ENCODE measurements around the gene TAF4.

The TAF4 gene

DNA sequence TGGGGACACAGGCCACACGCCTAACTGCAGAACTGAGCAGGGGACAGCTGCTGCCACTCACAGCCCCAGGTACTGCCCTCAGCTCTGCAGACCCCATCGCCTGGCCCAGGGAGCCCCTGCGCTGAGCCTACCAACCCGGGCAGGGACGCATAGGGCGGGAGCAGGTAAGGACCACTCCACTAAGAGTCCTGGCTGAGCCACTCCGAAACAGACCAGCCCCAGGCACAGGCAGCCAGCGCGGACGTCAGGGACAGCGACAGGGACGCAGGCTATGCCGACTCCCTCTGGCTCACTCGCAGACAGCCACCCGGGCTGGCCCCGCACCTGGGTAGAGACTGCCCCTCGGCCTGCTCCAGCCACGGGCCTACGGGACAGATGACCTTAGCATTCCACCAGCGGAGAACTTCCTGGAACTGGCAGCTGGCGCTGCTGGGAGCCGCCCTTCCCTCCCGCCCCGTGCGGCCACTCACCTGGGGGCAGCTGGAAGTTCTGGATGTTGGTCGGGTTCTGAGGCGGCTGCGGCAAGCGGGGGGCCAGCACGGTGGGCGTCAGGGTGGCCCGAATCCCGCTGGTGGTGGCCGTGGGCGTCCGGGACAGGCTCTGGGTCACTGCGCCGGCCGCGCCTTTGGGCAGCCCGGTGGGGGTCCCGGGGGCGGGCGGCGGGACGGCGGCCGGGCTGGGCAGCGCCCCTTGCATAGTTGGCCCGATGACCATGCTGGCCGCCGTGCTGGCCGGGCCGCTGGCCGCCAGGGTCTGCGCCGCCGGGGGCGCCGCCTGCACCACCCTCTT lies 1.5 kb downstream of the TAF4 start:
- no peak overlapping the region for H3K27ac ChIP-seq
- TF ChIP-seq ZFX (IDR thresholded peaks at IDR 0.05; ENCODE audit: borderline replicate concordance): no peak
- TF ChIP-seq, protein P1, sequence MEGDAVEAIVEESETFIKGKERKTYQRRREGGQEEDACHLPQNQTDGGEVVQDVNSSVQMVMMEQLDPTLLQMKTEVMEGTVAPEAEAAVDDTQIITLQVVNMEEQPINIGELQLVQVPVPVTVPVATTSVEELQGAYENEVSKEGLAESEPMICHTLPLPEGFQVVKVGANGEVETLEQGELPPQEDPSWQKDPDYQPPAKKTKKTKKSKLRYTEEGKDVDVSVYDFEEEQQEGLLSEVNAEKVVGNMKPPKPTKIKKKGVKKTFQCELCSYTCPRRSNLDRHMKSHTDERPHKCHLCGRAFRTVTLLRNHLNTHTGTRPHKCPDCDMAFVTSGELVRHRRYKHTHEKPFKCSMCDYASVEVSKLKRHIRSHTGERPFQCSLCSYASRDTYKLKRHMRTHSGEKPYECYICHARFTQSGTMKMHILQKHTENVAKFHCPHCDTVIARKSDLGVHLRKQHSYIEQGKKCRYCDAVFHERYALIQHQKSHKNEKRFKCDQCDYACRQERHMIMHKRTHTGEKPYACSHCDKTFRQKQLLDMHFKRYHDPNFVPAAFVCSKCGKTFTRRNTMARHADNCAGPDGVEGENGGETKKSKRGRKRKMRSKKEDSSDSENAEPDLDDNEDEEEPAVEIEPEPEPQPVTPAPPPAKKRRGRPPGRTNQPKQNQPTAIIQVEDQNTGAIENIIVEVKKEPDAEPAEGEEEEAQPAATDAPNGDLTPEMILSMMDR (IDR thresholded peaks at IDR 0.05): no peak

DNA sequence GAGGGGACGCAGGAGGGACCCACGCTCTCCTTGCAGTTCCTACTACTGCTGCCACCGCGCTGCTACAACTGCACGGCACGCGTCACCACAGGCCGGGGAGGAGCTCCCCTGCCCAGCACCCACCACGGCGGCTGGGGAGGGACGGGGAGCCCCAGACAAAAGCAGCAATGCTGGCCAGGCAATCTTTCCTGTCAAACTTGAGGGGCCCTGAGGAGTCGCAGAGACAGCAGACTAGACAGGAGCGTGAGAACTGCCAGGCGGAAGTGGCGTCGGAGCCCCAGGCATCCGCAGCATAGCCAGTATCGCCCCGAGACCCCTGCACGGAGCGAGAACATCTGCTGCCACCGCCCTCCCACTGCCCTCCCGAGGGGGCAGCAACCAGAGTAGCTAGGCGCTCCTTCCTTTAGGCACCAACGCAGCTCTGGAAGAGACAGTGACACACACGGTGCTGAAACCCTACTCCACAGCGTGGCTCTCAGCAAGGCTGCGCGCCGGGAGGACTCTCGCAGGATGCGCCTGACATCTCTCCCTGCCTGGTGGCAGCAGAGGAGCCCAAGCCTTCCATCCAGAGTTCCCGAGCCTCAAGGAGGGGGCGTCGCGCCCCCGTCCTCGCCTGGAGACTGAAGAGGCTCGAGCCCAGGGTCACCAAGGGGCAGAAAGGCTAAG lies 2.2 kb downstream of the TAF4 start:
- H3K27ac ChIP-seq: no peak overlapping the region

DNA sequence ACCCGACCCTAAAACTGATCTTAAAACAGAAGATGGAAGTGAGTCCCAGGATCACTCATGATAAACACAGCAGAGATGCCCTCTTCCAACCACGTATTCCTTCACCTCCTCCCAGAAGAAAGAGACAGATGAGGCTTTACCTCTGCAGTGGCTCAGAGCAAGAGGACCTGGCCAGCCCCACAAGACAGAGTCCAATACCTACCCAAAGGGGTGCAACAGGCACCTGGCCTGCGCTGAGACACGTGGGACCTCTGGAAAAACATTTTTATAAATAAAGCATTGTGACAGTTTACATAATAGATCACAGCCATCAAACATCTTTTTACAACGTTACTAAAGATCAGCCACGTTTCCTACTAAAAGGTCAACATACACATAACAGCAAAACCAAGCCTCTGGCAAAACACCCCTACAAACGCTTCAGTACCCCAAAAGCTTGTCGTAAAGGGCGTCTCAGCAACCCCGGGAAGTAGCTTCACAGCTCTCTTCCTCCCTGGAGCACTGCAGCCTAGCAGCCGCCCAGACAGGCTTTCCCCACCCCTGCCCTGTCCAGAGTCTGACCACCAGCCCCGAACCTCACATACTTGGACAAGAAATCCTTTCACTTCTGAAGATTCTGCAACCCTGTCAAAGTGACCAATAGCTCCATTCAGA lies 2.9 kb downstream of the TAF4 start:
- TF ChIP-seq, protein P1 (IDR thresholded peaks at IDR 0.05): no peak
- TF ChIP-seq ZFX (IDR thresholded peaks at IDR 0.05; ENCODE audit: borderline replicate concordance): no peak
- no peak overlapping the region for H3K27ac ChIP-seq

More for the DNA sequence above, 2.2 kb downstream of the TAF4 start:
- TF ChIP-seq, protein P1 (IDR thresholded peaks at IDR 0.05): no peak
- TF ChIP-seq ZFX (IDR thresholded peaks at IDR 0.05; ENCODE audit: borderline replicate concordance): no peak

DNA sequence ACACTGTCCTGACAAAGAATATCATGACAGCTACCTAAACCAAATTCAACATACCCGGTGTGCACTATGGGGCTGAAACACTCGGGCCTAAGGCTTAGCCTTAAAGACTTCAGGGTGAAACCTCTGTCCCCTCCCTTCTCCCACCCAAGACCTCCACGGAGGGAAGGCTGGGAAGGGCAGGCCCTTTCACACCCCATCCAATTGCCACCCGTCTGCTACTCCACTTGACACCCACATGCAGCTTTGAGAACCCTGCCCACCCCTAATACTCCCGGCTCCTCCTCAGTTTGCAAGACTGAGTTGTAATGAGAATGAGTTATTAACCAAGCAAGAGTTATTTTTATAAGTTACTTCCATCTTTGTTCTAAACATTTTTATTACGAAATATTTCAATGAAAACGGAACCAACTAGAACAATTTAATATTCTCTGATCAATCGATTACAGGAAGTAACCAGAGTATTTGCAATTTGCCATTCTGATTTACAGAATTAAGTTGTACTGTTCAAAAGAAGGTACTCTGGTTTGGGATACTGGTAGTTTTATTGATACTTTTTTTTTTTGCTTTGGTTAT lies 3.7 kb downstream of the TAF4 start:
- H3K27ac ChIP-seq: no peak overlapping the region
- TF ChIP-seq, protein P1 (IDR thresholded peaks at IDR 0.05): no peak

DNA sequence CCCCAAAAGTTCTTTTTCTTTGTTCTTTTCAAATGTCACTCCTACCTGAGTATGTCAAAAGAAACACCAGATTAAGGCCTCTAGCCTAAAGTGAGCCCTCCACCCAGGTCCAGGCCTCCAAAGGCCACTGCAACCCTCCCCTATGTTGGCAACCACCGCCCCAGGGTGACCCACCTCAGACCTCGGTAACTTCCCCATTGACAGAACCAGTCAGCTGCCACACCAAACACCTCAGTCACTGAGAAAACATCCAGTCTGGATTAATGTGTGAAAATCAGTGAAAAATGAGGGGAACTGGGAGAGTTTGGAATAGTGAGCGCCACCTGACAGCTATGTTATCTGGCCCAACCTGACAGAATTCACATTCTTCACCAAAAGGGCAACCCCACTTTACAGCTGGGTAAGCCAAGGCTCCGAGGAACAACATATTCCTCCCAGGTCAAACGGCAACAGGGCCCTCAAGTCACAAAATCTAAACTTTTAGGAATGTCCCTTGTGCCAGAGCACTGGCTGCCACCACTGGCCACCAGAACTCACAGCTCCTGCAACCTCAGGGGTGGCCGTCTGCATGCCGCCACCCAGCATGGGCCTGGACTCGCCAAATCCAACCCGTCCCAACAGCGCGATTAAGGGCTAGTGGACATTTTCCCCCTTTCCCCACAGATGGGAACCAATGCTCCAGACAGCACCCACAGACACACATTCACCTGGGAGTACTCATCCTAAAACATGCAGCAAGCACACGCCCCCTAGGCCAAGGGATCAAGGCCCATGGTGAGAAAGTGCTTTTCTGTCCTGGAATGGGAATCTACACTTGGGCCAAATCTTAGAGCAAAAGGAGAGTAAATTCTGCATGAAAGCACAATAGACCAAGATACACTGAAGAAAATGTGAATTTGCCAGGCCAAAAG lies 4.8 kb downstream of the TAF4 start:
- H3K27ac ChIP-seq: no peak overlapping the region
- TF ChIP-seq, protein P1 (IDR thresholded peaks at IDR 0.05): no peak
- TF ChIP-seq ZFX (IDR thresholded peaks at IDR 0.05; ENCODE audit: borderline replicate concordance): no peak

DNA sequence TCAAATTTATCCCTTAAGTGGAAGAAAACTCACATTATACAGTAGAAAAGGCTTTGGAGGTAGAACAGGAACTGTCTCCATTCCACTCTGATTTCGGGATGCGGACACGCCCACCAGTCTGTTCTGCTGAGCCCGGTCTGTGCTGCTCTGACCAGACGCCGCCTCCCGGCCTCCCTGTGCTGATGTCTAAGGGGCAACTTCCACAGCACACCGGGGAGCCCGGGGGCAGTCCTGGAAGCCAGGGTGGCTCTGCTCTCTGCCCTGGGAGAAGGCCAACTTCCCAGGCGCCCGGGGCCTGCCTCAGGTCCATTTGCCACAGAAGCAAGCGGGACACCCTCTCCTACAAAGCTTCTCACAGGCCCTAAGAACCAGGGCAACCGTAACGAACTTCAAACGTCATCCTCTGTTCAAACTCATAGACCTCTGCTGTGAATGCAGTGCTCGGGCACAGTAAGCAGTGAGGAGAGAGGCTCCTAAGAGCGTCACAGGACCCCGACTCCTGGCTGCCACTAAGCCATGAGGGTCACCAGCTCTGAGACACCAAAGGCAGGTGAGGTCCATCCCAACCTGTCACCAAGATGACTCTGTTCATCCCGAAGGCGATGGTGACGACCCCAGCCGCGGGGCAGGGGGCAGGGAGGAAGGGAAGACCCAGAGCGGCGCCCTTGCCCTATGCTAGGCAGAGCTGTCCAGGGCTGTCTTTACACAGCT lies 5.6 kb downstream of the TAF4 start:
- H3K27ac ChIP-seq: no peak overlapping the region
- no peak for TF ChIP-seq ZFX (IDR thresholded peaks at IDR 0.05; ENCODE audit: borderline replicate concordance)
- TF ChIP-seq, protein P1 (IDR thresholded peaks at IDR 0.05): no peak

All from 22Rv1 (cell line).